ENCODE data around the gene CENPX. TPM values are rescaled to one million over a fixed set of nuclear protein-coding genes. Genes with fewer than 3 reads are reported as not detected.

CENPX gene
- total and polyA plus RNA-seq, 10 donors: 25.4 to 91.8 (median 32.9) TPM

DNA sequence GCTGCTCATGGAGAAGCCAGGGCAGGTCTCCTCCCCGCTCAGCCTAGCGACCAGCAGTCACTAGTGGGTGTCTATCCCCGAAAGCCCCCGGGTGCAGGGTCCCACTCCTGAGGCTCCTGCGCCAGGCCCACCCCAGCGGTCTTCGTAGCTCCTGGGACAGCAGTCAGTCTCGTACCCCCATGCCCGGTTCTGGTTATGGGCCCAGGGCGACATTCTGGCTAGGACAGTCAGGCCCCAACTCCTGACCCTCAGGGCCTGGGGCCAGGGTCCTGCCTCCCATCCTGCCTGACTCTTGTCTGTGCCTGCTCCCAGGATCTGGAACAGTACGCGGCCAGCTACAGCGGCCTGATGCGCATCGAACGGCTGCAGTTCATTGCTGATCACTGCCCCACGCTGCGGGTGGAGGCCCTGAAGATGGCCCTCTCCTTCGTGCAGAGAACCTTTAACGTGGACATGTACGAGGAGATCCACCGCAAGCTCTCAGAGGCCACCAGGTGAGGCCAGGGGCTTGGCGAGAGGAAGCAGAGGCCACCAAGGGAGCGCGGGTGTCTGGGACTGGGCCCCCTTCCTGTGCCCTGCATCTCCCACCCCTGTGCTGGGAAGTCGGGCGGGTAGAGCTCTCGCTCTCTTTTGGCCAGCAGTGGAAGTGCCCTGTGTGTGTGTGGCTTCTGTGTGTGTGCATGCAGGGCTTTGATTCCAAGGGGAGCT is 31.0 kb upstream of the CENPX start:
- 93 to 97% (median 95%) methylated on average over 19 to 28 of the region's 28 CpGs for WGBS, 5 donors
- H3K36me3 ChIP-seq: peaks cover 0 to 70% (median 53%) of the 10 kb centered on the region in 6 donors
- no peak overlapping the region for H3K27ac ChIP-seq
- no peaks in the 10 kb centered on the region for H3K9me3 ChIP-seq
- peak; percentile 69 for DNase-seq
- H3K27me3 ChIP-seq (replicated peaks in 1 of 7): no peaks in the 10 kb centered on the region
- peaks cover 20 to 90% (median 45%) of the 10 kb centered on the region in 6 donors for H3K4me1 ChIP-seq
- TF ChIP-seq POLR2A (IDR thresholded peaks at IDR 0.05) (no peak), POLR2AphosphoS5 (IDR thresholded peaks at IDR 0.05) (no peak)
- TF ChIP-seq, protein P1, sequence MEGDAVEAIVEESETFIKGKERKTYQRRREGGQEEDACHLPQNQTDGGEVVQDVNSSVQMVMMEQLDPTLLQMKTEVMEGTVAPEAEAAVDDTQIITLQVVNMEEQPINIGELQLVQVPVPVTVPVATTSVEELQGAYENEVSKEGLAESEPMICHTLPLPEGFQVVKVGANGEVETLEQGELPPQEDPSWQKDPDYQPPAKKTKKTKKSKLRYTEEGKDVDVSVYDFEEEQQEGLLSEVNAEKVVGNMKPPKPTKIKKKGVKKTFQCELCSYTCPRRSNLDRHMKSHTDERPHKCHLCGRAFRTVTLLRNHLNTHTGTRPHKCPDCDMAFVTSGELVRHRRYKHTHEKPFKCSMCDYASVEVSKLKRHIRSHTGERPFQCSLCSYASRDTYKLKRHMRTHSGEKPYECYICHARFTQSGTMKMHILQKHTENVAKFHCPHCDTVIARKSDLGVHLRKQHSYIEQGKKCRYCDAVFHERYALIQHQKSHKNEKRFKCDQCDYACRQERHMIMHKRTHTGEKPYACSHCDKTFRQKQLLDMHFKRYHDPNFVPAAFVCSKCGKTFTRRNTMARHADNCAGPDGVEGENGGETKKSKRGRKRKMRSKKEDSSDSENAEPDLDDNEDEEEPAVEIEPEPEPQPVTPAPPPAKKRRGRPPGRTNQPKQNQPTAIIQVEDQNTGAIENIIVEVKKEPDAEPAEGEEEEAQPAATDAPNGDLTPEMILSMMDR (IDR thresholded peaks at IDR 0.05 in 8 of 11, conservative IDR thresholded peaks at IDR 0.05 in 3 of 11): no peak
- intact Hi-C loops (cut with DNase I; ENCODE audit: low total_unique reads): no loop called here
- H3K4me3 ChIP-seq: peak overlapping the region in 2 of 8 donors; percentile 77 to 94

- 86 to 96% (median 92%) methylated on average over 10 to 19 of the region's 19 CpGs for WGBS, 5 donors
- H3K27me3 ChIP-seq (replicated peaks in 1 of 7): no peaks in the 10 kb centered on the region
- H3K9me3 ChIP-seq: no peaks in the 10 kb centered on the region
- H3K36me3 ChIP-seq: peaks cover 0 to 70% (median 48%) of the 10 kb centered on the region in 6 donors
- H3K4me3 ChIP-seq: peak overlapping the region in 4 of 8 donors; percentile 77 to 94 (median 86)
- H3K4me1 ChIP-seq: peaks cover 20 to 85% (median 44%) of the 10 kb centered on the region in 6 donors
- no peak overlapping the region for H3K27ac ChIP-seq
- DNase-seq: peak; percentile 69
- TF ChIP-seq POLR2AphosphoS5 (IDR thresholded peaks at IDR 0.05) (no peak), POLR2A (IDR thresholded peaks at IDR 0.05) (no peak)
- TF ChIP-seq, protein P1 (IDR thresholded peaks at IDR 0.05 in 8 of 11, conservative IDR thresholded peaks at IDR 0.05 in 3 of 11): no peak
- intact Hi-C loops (cut with DNase I; ENCODE audit: low total_unique reads): no loop called here
Observed at GRCh38 chr17:82053130-82053529, 30.5 kb upstream of the CENPX start.

GRCh38 chr17:82052638-82053059 is 30.0 kb upstream of the CENPX start:
- peak overlapping the region in 4 of 8 donors; percentile 58 to 83 (median 75) for H3K27ac ChIP-seq
- no peaks in the 10 kb centered on the region for H3K27me3 ChIP-seq (replicated peaks in 1 of 7)
- peaks cover 20 to 80% (median 44%) of the 10 kb centered on the region in 6 donors for H3K4me1 ChIP-seq
- intact Hi-C loops (cut with DNase I; ENCODE audit: low total_unique reads): no loop called here
- peaks cover 0 to 70% (median 44%) of the 10 kb centered on the region in 6 donors for H3K36me3 ChIP-seq
- 29 to 49% (median 35%) methylated on average over 11 to 19 of the region's 19 CpGs for WGBS, 5 donors
- H3K9me3 ChIP-seq: no peaks in the 10 kb centered on the region
- TF ChIP-seq POLR2AphosphoS5 (IDR thresholded peaks at IDR 0.05) (no peak), POLR2A (IDR thresholded peaks at IDR 0.05) (no peak)
- TF ChIP-seq, protein P1 (IDR thresholded peaks at IDR 0.05 in 8 of 11, conservative IDR thresholded peaks at IDR 0.05 in 3 of 11): no peak
- DNase-seq: no peak
- peak overlapping the region; percentile 54 to 94 (median 78) for H3K4me3 ChIP-seq
